HL-60 (cell line): ENCODE measurements around the gene MYADML2.

Experiments
- CTCF ChIP-seq: IDR thresholded peaks from one replicate; pipeline ENCODE4 v1.5.1; 2011; ENCODE audit warnings: low read length, control low read depth, inconsistent platforms; ENCODE audit not compliant: insufficient read depth
- GABPA ChIP-seq: IDR thresholded peaks from 2 replicates; pipeline ENCODE4 v1.6.1; 2012; ENCODE audit warnings: low read depth
- POLR2AphosphoS5 ChIP-seq: IDR thresholded peaks from 2 replicates; pipeline ENCODE4 v1.6.1; 2012; ENCODE audit warnings: low read depth
- REST ChIP-seq: IDR thresholded peaks from 2 replicates; pipeline ENCODE4 v1.6.1; 2012; ENCODE audit warnings: low read depth; ENCODE audit not compliant: insufficient replicate concordance

- TF ChIP-seq CTCF: no peak
- no peak for TF ChIP-seq POLR2AphosphoS5
- TF ChIP-seq REST: no peak
- TF ChIP-seq GABPA: no peak
Measured at GRCh38 chr17:81929253-81930141, 17.5 kb downstream of the MYADML2 start.
